ENCODE measurements around the gene SF3B5.

The SF3B5 gene

GRCh38 chr6:144123836-144124235 is 28.5 kb upstream of the SF3B5 start:
- no peak overlapping the region for H3K27ac ChIP-seq

GRCh38 chr6:144123421-144123820 is 28.0 kb upstream of the SF3B5 start:
- TF ChIP-seq CTCF (conservative IDR thresholded peaks at IDR 0.05): no peak

More at GRCh38 chr6:144123836-144124235, 28.5 kb upstream of the SF3B5 start:
- no peak for TF ChIP-seq CTCF (conservative IDR thresholded peaks at IDR 0.05)

GRCh38 chr6:144122861-144123260 is 27.5 kb upstream of the SF3B5 start:
- TF ChIP-seq CTCF (conservative IDR thresholded peaks at IDR 0.05): no peak
- H3K27ac ChIP-seq: no peak overlapping the region

More at GRCh38 chr6:144123421-144123820, 28.0 kb upstream of the SF3B5 start:
- no peak overlapping the region for H3K27ac ChIP-seq

GRCh38 chr6:144119376-144119775 is 24.0 kb upstream of the SF3B5 start:
- TF ChIP-seq CTCF (conservative IDR thresholded peaks at IDR 0.05): no peak
- H3K27ac ChIP-seq: no peak overlapping the region

GRCh38 chr6:144115219-144115618 is 19.8 kb upstream of the SF3B5 start:
- no peak for TF ChIP-seq CTCF (conservative IDR thresholded peaks at IDR 0.05)
- no peak overlapping the region for H3K27ac ChIP-seq

- H3K27ac ChIP-seq: no peak overlapping the region
- TF ChIP-seq CTCF (conservative IDR thresholded peaks at IDR 0.05): no peak
Measured at GRCh38 chr6:144113366-144113765, 18.0 kb upstream of the SF3B5 start.

- no peak for TF ChIP-seq CTCF (conservative IDR thresholded peaks at IDR 0.05)
- no peak overlapping the region for H3K27ac ChIP-seq
Measured at GRCh38 chr6:144110210-144110609, 14.8 kb upstream of the SF3B5 start.

GRCh38 chr6:144106206-144106605 is 10.8 kb upstream of the SF3B5 start:
- TF ChIP-seq CTCF (conservative IDR thresholded peaks at IDR 0.05): no peak
- no peak overlapping the region for H3K27ac ChIP-seq

Measured in VCaP (cell line).